Measurements from ENCODE around the gene OSTM1.
A peak's percentile ranks its signal among the peaks of the same experiment; 100 is the strongest.

The OSTM1 gene, protein sequence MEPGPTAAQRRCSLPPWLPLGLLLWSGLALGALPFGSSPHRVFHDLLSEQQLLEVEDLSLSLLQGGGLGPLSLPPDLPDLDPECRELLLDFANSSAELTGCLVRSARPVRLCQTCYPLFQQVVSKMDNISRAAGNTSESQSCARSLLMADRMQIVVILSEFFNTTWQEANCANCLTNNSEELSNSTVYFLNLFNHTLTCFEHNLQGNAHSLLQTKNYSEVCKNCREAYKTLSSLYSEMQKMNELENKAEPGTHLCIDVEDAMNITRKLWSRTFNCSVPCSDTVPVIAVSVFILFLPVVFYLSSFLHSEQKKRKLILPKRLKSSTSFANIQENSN

DNA sequence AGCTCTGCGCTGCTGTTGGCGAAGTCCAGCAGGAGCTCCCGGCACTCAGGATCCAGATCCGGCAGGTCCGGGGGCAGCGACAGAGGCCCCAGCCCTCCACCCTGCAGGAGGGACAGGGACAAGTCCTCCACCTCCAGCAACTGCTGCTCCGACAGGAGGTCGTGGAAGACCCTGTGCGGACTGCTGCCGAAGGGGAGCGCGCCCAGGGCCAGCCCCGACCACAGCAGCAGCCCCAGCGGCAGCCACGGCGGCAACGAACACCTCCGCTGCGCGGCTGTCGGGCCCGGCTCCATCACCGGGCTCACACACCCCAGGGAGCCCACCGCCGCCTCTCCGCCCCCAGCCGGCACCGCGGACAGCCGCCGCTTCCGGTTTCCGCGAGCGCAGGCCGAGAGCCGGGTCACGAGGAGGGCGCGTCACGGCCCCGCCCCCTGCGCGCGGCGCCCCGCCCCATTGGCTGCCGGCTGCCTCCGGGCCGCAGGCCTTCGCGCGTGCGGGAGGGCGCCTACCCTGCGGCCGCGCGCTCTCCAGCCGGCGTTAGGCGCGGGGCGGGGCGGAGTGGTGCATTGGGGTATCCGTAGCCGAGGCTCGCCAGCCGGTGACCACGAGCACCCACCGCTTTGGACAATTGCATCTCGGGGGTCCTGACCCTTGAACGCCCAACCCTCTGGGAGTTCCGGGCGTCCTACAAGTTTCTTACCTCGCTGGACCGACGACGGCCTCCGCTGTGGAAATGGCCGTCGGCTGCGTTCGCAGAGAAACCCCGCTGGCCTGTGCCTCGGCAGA lies at the start of gene OSTM1:
OSTM1 (minus strand) TSS at position 383 of the 786 bp plus-strand sequence; CDS start at position 293, 90 bp downstream.
- DNase-seq: peak; percentile 73

DNA sequence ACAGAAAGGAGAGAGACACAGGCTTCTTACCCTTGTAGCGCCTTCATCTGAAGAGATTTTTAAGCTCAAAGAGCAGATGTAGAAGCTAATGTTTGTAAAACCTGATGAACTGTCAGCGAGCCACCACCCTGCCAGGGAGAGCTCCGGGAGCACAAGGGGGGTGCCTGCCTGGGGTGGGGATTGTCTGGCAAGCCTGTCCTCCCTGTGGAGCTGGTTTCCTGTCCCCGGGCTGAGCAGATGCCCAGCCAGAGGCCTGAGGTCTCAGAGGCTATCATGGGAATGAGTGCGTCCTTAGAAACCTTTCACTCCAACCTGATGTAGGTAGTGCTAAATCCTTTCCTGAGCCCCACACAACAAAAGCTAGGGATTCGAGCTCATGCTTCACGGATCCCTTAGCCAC lies 49.4 kb upstream of the OSTM1 start:
- no peak for DNase-seq

DNA sequence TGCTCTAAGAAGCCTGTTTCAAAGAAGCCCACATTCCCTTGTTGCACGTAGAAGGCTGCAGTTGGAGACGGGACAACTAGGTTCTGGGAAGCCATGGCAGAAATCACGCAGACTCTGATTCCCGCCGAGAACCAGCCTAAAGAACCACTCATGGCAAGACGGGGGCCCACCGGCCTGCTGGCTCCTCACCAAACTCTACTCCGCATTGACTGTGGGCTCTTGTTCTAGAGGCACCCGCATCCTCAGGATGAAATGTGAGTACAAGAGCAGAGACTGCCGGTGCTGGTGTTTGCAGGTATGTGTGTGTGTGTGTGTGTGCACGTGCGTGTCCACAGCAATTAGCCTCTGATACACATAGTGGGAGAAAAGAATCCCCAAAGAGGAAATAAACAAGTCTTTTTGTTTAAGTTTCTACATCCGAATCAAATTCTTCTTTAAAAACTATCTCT lies 49.0 kb upstream of the OSTM1 start:
- no peak for DNase-seq

DNA sequence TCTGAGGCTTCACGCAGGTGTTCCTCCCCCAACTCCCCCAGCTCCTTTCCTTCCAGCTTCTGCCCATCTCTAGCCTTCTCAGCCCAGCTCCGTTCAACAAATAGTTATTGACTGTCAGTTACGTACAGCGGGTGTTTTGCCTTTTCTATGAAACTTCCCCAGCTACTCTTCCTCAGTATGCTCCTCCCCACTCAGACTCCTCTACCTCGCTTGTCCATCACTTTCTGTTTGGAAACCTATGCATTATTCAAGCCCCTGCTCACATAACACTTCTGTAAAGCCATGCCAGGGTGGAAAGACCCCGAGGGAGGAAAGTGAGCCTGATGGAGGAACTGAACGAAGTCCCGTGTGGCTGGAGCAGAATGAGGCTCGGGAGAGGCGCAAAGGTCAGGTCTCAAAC lies 47.1 kb upstream of the OSTM1 start:
- DNase-seq: no peak

DNA sequence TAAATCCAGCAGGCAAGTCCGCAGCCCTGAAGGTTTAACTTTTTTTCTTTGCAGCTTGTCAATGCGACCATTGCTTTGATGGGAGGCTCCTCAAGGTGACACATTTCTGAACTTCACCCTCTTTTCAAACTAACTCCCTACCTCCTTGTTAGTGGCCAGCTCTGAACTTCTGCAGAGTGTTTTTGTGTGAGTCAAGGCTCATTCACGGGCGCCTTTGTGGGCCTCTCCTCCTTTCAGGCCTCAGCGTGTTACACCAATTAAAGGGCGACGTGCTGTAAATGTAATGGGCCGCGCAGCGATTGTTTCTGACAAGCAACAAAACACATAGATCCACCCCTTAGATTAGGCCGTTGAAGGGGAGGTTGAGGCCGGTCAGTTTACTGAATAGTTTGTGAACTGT lies 45.8 kb upstream of the OSTM1 start:
- no peak for DNase-seq

DNA sequence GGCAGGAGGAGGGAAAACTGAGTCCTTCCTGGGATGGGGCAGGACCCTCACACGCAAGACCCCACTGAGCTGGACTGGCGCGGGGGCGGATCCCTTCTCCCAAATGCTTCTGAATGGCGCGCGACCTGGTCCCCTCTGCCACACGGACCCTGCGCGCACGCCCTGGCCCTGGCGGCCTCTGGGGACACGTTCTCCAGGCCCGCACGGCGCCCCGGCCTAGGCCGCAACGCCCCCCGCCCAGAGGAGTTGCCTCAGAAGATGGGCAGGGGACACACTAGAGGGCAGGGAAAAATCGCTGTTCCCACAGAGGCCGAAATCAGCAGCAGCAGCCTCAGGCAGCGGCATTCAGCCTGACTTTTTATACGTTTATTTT lies 45.2 kb upstream of the OSTM1 start:
- no peak for DNase-seq

DNA sequence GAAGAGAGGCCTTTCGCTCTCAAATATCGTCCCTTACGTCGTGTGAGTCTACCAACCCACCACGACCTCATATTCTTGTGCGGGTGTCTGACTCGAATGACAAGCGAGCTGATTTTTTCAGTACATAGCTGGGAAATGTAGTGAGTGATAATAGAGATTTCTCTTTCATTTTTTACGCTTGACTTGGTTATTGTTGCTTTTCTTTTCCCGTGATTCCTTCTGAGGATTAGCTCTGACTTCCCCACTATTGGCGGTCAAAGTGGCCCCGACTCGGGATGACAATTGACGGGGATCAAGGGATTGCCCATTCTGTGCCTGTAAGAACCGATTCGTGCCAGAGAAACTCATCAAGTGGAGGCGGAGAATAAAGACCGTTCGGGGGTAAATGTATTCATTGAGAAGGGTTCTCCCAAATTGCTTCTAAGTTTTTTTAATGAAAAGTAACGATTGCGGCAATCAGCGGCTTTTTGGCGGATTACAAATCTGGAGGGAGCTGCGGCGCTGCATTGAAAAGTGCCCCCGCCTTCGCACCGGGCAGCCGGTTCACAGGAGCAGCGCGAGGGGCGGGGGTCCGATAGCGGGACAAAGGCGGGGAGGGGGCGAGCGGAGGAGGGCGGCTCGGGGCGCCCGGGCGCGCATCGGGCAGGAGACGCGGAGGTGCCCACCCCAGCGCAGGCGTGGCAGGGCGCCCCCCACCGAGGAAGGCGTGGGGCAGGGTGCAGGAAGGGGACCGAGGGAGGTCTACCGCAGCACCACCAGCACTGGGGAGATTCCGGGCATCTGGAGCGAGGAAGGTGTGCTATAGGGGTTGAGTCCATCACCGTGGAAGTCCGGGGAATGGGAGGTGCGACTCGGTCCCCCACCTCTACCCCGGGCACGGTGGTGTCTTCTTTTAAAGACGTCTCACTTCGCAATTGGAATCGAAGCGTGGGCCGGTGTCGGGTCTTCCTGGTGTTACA lies 44.5 kb upstream of the OSTM1 start:
- peak; percentile 6 for DNase-seq

DNA sequence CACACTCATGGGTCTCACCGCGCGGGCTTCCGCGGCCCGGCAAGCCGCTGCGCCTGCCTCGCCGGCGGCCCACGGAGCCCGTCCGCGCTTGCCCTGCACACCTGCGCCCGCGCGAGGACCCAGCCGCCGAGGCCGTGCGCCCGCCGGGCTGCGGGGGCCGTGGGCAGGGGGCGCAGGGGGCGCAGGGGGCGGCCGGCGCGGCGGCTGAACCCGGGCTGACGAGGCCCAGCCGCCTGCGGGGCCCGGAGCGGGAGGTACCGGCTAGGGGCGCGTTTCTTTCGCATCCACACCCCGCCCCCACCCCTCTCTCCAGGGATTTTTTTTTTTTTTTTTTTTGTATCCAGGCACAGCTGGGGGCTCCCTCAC lies 43.8 kb upstream of the OSTM1 start:
- DNase-seq: no peak

DNA sequence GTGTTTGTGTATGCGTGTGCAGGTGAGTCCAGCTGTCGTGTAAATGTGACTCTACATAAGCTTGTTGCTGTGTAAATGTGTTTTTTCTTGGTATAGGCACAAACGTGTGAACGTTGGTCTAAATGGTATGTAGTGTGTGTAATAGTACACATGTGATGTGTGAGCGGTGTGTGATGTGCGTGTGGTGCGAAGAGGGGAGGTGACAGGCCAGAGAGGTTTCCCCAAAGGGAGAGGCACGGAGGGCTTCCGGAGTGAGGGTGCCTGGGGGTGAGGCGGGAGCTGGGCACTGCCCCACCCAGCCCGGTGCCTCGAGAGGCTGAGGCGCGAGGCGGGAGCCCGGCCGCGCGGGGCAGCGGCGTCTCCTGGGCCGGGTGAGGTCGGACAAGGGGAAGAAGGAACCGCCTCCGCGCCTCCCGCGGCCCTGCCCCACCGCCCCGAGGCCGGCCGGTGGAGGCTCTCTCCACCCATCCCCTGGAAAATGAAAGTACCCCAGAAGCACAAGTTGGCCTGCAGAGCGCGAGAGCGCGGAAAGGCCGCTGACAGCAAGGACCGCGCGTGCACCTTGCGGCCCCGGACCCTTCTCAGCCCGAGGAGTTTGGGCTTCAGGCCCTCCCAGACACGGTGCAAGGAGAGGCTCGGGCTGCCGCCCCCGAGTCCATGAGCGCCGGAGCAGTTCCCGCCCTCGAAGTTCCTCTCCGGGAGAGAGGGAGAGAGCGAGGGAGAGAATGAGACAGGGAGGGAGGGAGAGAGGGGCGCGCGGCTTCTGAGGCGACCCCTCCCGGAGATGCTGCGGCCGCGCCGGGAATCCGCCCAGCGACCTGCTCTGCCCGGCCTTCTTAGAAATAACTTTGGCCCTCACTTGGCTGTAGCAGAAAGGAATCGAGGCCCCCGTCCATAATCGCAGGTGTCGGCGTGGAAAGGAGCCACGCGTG lies 43.2 kb upstream of the OSTM1 start:
- peak; percentile 1 for DNase-seq

DNA sequence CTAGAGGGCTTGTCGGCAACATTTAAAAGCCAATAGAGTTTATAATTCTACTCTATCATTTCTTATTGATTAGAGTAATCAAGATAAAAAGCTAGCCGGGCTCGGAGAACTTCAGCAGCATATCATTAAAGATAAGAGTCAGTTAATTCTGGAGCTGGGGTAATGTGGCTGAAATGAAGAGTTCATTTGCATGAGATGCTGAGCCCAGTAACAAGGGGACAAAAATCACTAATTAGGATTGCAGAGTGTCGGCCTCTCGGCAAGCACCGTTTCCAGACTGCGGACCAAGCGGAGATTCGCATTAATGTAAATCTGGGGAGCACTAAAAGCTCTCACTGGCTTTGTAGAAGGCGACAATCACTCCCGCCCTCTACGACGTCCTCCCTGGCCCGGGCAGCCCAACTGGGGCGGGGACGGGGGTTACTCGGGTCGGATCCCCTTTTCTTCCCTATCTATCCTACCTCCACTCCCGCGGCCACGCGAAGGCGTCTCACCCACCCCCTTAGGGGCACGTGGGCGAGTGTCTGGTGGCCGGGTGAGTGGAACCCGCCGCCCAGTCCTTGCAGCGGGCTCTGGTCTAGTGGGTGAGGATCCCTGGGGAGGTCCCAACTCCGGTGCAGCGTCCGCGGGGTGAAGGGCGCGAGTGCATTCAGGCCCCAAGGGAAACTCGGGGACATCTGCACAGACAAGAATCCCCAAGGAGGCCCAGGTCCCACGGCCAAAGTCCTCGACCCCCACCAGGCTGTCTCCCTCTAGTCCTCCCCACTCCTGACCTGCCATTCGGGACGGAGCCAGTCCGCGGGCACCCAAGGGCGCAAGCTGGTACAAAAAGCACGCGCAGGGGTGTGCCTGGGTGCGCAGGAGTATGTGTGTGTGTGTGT lies 42.2 kb upstream of the OSTM1 start:
- no peak for DNase-seq

DNA sequence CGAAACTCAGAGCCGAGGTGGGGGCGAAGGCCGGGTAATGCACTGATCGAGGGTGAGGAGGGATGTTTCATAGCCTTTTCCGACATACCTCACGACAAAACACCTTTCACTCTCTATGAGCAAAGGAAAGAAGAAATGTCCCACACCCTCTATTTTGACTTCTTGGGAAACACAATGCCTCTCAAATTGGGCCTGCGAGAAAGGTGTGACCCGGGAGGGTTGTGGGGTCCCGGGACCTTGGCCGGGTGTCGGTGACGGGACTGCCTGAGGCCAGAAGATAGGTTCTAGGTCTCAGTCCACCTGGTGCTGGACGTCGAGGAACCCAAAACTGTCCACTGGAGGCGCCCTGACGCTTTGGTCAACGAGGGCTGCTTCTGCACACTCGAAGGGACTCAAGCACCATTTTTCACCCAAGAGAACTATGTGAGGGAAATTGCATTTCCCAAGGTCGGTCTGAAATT lies 41.1 kb upstream of the OSTM1 start:
- peak; percentile 6 for DNase-seq

DNA sequence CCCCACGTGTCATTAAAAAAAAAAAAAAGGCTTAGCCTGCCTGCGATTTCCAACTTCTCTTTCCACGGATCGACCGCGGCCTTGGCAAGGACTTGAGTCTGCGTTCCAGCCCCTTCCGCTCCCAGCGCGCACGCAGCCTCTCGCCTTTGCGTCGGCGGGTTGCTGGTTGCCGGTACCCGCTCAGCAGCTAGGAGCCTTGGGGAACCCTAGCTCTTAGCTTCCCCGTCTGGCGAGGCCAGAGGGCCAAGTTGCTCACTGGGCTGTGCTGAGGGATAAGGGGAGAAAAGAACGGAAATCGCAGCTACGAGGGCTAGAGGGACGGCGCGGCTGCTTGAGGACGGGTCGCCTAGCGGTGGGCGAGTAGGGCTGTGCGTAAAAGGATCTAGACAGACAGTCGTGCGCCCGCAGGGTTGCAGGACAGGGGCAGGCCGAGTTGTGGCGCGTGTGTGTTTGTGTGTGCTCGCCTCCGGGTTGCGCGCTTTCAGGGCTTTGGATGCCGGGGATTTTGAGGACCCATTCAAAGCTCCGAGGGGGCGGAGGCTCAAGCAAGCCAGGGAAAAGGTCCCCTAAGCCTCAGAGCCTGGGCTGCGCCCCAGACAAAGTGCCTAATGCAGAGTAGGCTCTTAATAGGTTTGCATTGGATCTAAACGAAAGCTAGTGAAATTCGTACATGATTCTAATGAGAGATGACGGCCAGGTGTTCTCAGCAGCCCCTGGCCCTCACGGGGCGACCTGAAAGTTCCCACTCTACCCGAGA lies 40.5 kb upstream of the OSTM1 start:
- DNase-seq: peak; percentile 33

DNA sequence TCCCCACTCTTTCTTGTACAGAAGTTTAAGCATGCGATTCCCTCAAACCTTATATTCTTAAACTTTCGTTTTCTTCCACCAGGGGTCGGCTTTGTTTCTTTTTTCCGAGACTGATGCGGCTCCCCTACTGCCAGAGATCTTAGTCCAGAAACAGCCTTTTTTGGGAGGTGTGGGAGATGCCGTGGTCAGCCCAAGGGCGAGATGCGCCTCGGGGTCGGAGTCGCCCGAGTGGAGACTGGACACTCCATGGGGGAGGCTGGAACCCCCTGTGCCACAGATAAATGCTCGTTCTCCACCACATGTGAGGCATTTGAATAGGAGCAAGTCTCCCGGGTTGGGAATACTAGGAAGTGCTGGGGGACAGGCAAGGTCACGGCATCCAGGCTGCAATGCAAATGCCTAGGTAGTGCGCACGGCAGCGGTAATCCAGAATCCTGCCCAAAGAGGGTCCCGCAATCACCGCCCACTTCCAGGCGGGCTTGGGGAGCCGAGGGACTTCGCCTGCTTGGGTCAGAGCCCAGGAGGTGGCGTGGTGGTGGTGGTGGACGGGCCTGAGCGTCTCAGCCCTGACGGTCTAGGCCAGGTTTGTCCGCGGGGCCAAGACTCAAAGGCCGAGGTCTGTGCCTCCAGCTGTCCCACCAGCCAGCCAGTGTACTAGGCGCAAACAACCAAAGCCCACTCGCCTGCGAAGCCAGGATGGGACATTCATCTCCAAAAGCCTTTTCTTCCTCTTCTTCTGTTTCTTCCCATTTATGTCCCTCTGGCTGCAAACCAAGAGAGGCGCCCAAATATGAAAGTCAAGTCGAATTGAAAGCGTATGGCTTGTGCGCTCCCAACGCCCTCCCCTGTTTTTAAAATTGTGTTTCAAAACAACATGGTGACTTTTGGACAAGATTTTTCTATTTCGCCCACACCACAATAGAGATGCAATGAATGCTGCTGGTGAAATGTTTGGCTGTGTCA lies 39.3 kb upstream of the OSTM1 start:
- DNase-seq: peak; percentile 6

DNA sequence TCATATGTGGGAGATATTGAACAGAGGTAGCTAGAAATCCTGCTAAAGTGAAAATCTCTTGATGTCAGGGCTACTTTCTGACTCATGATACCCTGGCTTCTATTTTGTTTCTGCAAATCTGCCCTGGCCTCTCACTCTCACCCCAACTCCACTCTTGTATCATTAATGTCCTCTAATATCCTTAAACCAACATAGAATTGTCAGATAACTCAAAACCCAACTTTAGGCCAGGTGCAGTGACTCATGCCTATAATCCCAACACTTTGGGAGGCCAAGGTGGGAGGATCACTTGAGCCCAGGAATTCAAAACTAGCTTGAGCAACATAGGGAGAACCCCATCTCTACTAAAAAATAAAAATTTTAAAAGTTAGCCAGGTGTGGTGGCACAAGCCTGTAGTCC lies 33.8 kb upstream of the OSTM1 start:
- DNase-seq: no peak

DNA sequence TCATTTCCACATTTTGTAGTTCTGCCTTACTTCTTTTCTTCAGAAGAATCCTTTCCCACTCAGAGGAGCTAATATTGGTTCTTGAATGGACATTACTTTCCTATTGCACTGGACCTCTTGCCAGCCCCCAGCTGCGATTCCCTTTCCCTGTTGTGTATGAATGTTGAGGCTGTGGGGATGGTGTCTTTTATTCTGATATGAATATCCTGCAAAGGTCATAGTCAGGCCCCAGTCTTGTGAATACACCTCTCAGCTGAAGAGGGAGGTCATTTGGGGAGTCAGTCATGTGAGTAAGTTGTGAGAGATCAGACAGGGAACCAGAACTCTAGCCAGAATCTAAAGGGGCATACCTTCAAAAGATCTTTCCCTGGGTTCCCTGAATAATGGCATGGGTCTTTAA lies 32.6 kb upstream of the OSTM1 start:
- DNase-seq: no peak

DNA sequence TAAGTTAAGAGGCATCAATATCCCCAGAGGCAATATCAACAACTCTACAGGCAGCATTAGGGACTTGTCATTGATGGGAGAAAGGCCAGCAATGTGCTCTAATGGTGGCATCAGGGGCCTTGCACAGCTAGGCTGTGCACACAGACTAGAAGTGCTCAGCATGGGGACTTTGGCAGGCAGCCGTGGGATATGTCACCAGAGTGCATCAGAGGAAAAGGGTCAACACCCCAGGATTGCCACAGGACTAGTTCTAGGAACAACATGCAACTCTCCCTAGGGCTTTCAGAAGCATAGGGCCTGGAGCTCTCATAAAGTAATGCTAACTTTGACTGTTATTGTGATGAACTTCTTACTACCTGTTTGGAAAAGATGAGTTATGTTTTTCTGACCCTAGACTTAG lies 32.2 kb upstream of the OSTM1 start:
- DNase-seq: no peak

DNA sequence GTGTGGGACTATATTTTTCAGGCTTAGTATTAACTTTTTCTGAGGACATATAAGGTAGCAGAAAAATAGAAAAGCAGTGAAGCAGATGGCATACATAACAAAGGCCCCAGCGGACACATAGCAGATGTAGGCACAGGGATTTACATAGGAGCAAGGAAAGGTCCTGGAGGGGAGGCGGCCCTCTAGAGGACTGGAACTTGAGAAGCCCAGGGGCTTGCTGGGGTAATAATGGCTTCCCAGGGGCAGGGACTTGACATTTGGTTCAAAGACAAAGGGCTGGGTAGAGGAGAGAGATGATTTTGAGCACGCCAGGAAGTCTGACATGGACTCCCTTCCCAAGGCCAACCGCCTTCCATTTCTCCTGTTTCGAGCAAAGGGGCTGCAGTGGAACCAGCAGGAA lies 31.7 kb upstream of the OSTM1 start:
- no peak for DNase-seq

DNA sequence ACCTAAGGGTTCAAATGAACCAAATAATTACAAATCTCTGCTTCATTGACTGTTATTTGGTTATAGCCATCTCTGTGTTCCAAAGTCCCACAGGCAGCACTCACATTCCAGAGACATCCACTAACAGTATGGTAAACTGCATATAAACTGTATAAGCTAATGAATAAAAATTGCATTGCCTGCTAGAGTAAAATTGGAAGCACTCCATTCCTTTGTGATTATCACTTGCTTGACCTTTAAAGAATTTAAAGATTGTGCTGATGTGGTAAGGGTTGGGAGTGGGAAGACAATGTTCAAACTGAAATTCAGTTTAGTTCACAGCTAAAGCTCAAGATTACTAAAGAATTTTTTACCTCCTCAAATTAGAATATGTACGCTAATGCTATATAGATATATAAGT lies 31.0 kb upstream of the OSTM1 start:
- DNase-seq: no peak

DNA sequence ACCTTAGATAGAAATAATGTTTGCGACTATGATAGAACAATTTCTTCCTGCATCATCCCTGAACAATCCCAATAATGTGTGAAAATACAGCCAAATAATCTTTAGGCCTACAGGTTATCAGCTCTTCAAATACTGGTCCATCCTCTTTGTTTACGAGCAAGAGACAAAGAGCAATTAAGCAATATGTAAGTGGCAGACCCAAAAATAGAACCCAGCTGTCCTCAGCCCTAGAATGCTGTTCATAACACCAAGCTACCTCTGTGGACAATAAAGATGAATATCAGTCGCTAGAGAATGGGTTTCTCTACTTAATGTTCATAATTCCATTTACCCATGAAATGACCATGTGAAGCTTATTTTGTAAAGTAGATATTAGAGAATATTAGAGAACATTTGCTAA lies 28.4 kb upstream of the OSTM1 start:
- DNase-seq: no peak
